Urinary bladder (tissue), 4 donors: ENCODE data around the gene SLC12A2. TPM values are rescaled to one million over a fixed set of nuclear protein-coding genes. Genes with fewer than 3 reads are reported as not detected.

ENCODE experiments used
- DNase-seq: peaks from one replicate; pipeline ENCODE4 v3.0.0-alpha.2; 2015; ENCODE audit errors: extremely low spot score
- H3K27ac ChIP-seq: one replicate; pipeline ENCODE4 v1.5.1; 2013; ENCODE audit warnings: low read depth, mild to moderate bottlenecking, moderate library complexity
- H3K36me3 ChIP-seq: one replicate; pipeline ENCODE4 v1.6.1; 2013; ENCODE audit warnings: mild to moderate bottlenecking, moderate library complexity; ENCODE audit not compliant: insufficient read depth
- H3K4me1 ChIP-seq: one replicate; pipeline ENCODE4 v1.6.1; 2013; ENCODE audit warnings: mild to moderate bottlenecking, moderate library complexity; ENCODE audit not compliant: insufficient read depth
- H3K4me3 ChIP-seq: one replicate; pipeline ENCODE4 v1.5.1; 2013; ENCODE audit warnings: low read depth, low read length
- WGBS: extraction: QIAGEN DNeasy Blood & Tissue Kit; methylation state at CpG from one replicate; pipeline ENCODE4 v1.1.7; 2013; 5-methylcytosine and 5-hydroxymethylcytosine counted together
- polyA plus RNA-seq: library from polyadenylated mRNA; stranded (reverse); fragments of 200-250 nt; gene quantifications from one replicate; pipeline ENCODE4 v1.2.3, GENCODE V29; 2013
- total RNA-seq: library from RNA; depleted of rRNA; stranded (reverse); fragments of >200 nt; gene quantifications from one replicate; pipeline ENCODE4 v1.2.3, GENCODE V29; 2014
- donor health status: healthy with polysubstance abuse.
- donor health status: healthy.

Gene SLC12A2
- total and polyA plus RNA-seq, 2 donors = 7.9 to 63.9 TPM

- 97% methylated on average over 3 of the region's 3 CpGs for WGBS
- H3K36me3 ChIP-seq = peaks cover 2% of the 10 kb centered on the region
These were observed 74.8 kb downstream of the SLC12A2 start for GRCh38 chr5:128158342-128158741.

GRCh38 chr5:128163991-128164390 is 80.4 kb downstream of the SLC12A2 start:
- no peaks in the 10 kb centered on the region for H3K4me1 ChIP-seq
- no peak for DNase-seq
- H3K4me3 ChIP-seq = no peak overlapping the region
- H3K27ac ChIP-seq = no peak overlapping the region
- peaks cover 2% of the 10 kb centered on the region for H3K36me3 ChIP-seq
- 65% methylated on average over 2 of the region's 2 CpGs for WGBS

More at GRCh38 chr5:128158342-128158741, 74.8 kb downstream of the SLC12A2 start:
- Histone ChIP-seq H3K4me3 (no peak overlapping the region), H3K4me1 (no peaks in the 10 kb centered on the region), H3K27ac (no peak overlapping the region)
- no peak for DNase-seq

GRCh38 chr5:128169401-128170017 is 85.9 kb downstream of the SLC12A2 start:
- H3K27ac ChIP-seq = no peak overlapping the region
- no peak overlapping the region for H3K4me3 ChIP-seq
- 69% methylated on average over 2 of the region's 2 CpGs for WGBS
- H3K4me1 ChIP-seq = no peaks in the 10 kb centered on the region
- H3K36me3 ChIP-seq = no peaks in the 10 kb centered on the region
- no peak for DNase-seq

DNA sequence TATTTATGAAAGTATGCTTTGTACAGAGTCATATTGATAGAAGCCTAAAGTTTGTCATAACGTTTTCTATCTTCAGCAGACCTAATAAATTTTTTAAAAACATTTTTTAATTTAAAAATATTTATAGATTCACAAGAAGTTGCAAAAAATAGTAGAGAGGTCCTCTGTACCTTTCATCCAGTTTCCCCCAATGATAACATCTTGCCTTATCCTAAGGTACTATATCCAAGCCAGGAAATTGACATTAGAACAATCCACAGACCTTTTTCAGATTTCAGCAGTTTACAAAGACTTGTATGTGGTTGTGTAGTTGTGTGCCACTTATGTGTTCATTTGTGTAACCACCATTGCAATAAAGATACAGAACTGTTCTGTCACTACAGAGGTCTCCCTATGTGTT is 88.5 kb downstream of the SLC12A2 start:
- Histone ChIP-seq H3K36me3 (no peaks in the 10 kb centered on the region), H3K4me3 (no peak overlapping the region), H3K27ac (no peak overlapping the region), H3K4me1 (no peaks in the 10 kb centered on the region)
- whole genome bisulfite sequencing = 86% methylated on average over 1 of the region's 1 CpG
- DNase-seq = no peak

GRCh38 chr5:128174951-128175350 is 91.4 kb downstream of the SLC12A2 start:
- no peak overlapping the region for H3K27ac ChIP-seq
- 84% methylated on average over 2 of the region's 2 CpGs for WGBS
- no peaks in the 10 kb centered on the region for H3K36me3 ChIP-seq
- no peaks in the 10 kb centered on the region for H3K4me1 ChIP-seq
- H3K4me3 ChIP-seq = no peak overlapping the region
- DNase-seq = no peak

DNA sequence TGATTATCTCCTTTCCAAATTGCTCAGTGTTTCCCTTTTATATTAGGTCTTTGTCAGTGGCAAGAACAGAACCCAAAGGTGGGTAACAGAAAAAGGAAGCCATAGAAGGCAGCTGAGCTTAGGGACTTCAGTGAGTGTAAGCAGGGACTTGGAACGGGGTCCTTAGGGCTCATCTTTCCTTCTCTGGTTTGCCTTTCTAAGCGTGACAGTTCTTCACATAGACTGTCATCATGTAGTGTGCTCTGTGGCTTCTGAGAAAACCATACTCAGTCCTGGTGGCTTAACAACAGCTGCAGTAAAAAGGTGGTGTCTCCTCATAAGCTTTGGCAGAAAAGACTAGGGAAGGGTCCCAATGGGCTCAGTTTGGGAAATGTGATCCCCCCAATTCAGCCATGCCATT is 108.8 kb downstream of the SLC12A2 start:
- 97% methylated on average over 2 of the region's 2 CpGs for WGBS
- no peaks in the 10 kb centered on the region for H3K36me3 ChIP-seq

DNA sequence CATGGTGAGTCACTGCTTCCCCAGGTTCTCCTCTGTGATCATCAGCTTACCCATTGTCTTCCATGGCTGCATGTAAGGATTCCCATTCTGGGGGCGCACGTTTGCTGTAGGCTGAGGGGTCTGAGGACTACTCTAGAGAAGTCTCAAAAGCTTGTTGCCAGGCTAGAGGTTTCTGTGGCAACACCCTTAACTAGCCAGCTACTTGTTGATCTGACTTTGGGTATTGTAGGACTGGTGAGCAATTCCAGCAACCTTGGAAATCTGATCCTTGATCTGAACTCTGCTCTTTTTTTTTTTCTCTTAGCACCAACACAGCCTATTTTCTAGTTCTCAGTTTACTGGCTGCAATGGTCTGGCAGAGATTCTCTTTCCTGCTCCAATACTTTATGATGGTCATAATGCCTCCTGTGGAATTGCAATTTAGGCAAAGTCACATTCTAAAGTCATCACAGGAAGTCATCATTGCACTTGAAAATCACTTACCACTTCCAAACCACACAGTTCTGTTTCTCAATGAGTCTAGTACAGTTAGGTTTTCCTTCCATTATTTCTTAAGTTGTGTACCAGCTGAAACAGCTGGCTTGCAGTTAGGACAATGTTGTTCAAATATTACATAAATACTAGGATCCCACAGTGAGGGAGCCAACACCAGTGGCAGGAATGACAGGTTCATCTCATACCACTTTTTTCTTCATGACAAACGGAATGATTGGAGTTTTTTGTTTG is 110.3 kb downstream of the SLC12A2 start:
- no peaks in the 10 kb centered on the region for H3K4me1 ChIP-seq
- no peak overlapping the region for H3K27ac ChIP-seq
- WGBS = 96% methylated on average over 3 of the region's 3 CpGs
- no peak for DNase-seq
- H3K36me3 ChIP-seq = no peaks in the 10 kb centered on the region
- H3K4me3 ChIP-seq = no peak overlapping the region

More for the DNA sequence above, 108.8 kb downstream of the SLC12A2 start:
- Histone ChIP-seq H3K4me3 (no peak overlapping the region), H3K4me1 (no peaks in the 10 kb centered on the region), H3K27ac (no peak overlapping the region)
- no peak for DNase-seq

DNA sequence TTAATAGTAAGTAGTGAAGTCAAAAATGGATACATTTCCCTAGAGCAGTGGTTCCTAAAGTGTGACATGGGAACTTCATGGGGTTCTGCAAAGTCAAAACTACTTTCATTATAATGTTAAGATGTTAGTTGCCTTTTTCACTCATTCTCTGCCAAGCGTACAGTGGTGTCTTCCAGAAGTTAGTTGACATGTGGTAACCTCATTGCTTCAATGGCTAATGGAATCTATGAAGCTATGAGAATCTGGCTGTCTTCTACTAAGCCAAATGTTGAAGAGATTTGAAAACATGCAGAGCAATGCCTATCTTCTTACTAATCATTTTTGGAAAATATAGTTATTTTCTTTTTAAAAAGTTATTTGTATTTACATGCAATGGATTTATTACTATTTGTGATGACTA is 111.8 kb downstream of the SLC12A2 start:
- no peak overlapping the region for H3K4me3 ChIP-seq
- no peaks in the 10 kb centered on the region for H3K36me3 ChIP-seq
- no peak overlapping the region for H3K27ac ChIP-seq
- no peak for DNase-seq
- WGBS = 93% methylated on average over 1 of the region's 1 CpG
- H3K4me1 ChIP-seq = no peaks in the 10 kb centered on the region

DNA sequence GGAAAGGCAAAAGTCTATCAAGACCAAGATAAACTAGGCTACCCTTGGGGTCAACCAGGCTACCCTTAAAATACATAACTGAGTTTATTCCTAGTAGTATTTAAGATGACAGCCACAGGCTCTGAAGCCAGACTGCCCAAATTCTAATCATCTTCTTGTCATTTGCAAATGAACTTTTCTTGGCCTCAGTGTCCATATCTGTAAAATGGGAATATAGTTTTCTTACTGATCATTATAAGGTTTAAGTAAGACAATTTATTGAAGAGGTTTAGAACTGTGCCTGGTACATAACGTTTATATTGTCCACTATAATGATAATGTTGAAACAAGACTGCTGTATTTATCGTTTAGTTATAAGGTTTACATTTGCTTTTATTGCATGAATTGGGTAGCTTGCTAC is 112.5 kb downstream of the SLC12A2 start:
- no peak overlapping the region for H3K4me3 ChIP-seq
- H3K27ac ChIP-seq = no peak overlapping the region
- no peak for DNase-seq
- H3K36me3 ChIP-seq = no peaks in the 10 kb centered on the region
- 80% methylated on average over 2 of the region's 2 CpGs for WGBS
- H3K4me1 ChIP-seq = no peaks in the 10 kb centered on the region

DNA sequence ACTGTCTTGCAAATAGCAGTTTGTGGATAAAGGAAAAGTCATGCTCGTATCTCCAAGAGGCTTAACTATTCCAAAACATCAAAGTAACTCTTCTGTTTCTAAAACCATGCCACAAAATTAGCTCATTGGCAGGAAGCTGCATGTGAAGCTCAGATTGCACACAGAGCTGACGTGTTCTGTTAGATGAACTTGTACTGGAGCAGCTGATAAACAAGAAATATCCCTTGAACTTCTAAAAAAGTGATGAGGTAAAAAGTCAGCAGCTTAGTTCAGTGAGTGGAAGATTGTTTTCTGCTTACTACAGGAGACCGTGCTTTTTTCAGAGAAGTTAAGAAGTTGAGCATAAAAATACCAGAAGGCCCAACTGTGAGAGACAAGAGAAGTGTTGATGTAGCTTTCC is 113.2 kb downstream of the SLC12A2 start:
- H3K36me3 ChIP-seq = no peaks in the 10 kb centered on the region
- no peak overlapping the region for H3K27ac ChIP-seq
- H3K4me3 ChIP-seq = no peak overlapping the region
- WGBS = 34% methylated on average over 3 of the region's 3 CpGs
- no peak for DNase-seq
- no peaks in the 10 kb centered on the region for H3K4me1 ChIP-seq

DNA sequence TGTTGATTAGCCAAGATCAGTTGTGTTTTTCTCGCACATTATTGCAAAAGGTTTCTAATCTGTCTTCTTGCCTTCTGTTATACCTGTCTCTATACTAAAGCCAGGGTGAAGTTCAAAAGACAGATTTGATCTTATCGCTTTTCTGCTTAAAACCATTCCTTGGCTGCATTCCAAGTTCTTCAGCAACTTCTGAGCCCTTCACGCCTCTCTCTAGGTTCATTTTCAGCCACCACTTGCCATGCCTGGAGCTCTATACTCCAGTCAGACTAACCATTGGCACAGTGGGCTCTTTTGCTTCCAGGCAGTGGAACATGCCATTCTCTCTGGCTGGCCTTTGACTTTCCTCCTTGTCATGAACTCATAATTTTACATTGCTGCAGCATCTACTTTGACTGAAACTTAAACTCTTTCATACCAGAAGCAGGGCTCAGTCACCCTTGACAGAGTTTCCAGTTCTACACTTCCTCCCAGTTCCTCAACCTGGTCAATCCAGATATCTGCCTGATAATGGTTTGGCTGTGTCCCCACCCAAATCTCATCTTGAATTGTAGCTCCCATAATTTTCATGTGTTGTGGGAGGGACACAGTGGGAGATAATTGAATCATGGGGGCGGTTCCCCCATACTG is 114.4 kb downstream of the SLC12A2 start:
- H3K36me3 ChIP-seq = no peaks in the 10 kb centered on the region
- WGBS = 85% methylated on average over 4 of the region's 4 CpGs
- no peak overlapping the region for H3K4me3 ChIP-seq
- DNase-seq = no peak
- no peak overlapping the region for H3K27ac ChIP-seq
- no peaks in the 10 kb centered on the region for H3K4me1 ChIP-seq

GRCh38 chr5:128199104-128199503 is 115.5 kb downstream of the SLC12A2 start:
- Histone ChIP-seq H3K36me3 (no peaks in the 10 kb centered on the region), H3K4me3 (no peak overlapping the region), H3K27ac (no peak overlapping the region), H3K4me1 (no peaks in the 10 kb centered on the region)
- no peak for DNase-seq
- 82% methylated on average over 4 of the region's 4 CpGs for WGBS

- Histone ChIP-seq H3K4me3 (no peak overlapping the region), H3K4me1 (no peaks in the 10 kb centered on the region), H3K36me3 (no peaks in the 10 kb centered on the region), H3K27ac (no peak overlapping the region)
- no peak for DNase-seq
These were observed 116.0 kb downstream of the SLC12A2 start for GRCh38 chr5:128199611-128200010.
